VCaP (cell line): ENCODE data around the gene DEPDC1.

Source experiments
- H3K27ac ChIP-seq: fragments of 450-650 bp; 2 replicates; pipeline ENCODE4 v1.5.1; 2017
- CTCF ChIP-seq: fragments of 450-650 bp; conservative IDR thresholded peaks from 2 replicates; pipeline ENCODE4 v1.5.1; 2017; ENCODE audit warnings: mild to moderate bottlenecking, moderate library complexity

The DEPDC1 gene, protein sequence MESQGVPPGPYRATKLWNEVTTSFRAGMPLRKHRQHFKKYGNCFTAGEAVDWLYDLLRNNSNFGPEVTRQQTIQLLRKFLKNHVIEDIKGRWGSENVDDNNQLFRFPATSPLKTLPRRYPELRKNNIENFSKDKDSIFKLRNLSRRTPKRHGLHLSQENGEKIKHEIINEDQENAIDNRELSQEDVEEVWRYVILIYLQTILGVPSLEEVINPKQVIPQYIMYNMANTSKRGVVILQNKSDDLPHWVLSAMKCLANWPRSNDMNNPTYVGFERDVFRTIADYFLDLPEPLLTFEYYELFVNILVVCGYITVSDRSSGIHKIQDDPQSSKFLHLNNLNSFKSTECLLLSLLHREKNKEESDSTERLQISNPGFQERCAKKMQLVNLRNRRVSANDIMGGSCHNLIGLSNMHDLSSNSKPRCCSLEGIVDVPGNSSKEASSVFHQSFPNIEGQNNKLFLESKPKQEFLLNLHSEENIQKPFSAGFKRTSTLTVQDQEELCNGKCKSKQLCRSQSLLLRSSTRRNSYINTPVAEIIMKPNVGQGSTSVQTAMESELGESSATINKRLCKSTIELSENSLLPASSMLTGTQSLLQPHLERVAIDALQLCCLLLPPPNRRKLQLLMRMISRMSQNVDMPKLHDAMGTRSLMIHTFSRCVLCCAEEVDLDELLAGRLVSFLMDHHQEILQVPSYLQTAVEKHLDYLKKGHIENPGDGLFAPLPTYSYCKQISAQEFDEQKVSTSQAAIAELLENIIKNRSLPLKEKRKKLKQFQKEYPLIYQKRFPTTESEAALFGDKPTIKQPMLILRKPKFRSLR

GRCh38 chr1:68496680-68497357 is at the start of gene DEPDC1:
Gene DEPDC1, minus strand, starts transcription at chr1:68497082. Its CDS starts 83 bp downstream, at chr1:68496999.
- no peak; the same call in 1 of the 2 replicates for TF ChIP-seq CTCF
- H3K27ac ChIP-seq = peak within 1 kb of the TSS; percentile 76

GRCh38 chr1:68544651-68545050 is 47.8 kb upstream of the DEPDC1 start:
- TF ChIP-seq CTCF = no peak
- H3K27ac ChIP-seq = no peak overlapping the region

- no peak overlapping the region for H3K27ac ChIP-seq
- no peak for TF ChIP-seq CTCF
Observed at GRCh38 chr1:68542586-68542985, 45.7 kb upstream of the DEPDC1 start.

DNA sequence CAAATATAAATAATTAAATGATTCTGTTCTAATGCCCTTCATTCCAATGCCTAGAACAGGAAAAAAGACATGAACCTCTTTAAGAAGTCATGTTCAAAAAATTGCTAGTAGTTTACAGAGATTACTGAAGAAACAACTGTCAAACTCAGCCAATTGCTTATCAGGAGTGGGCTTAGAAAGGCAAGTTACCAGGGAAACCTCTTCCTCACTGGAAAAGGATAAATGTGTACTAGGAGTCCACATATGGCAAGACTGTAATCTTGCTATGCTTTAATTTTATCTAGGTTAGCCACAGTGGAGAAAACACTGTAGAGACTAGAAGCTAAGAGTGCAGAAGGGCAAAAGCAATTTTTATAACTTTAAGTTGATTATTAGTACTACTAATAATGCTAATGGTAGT is 42.1 kb upstream of the DEPDC1 start:
- H3K27ac ChIP-seq = no peak overlapping the region
- TF ChIP-seq CTCF = no peak

- no peak overlapping the region for H3K27ac ChIP-seq
Observed at GRCh38 chr1:68528243-68528642, 31.4 kb upstream of the DEPDC1 start.

DNA sequence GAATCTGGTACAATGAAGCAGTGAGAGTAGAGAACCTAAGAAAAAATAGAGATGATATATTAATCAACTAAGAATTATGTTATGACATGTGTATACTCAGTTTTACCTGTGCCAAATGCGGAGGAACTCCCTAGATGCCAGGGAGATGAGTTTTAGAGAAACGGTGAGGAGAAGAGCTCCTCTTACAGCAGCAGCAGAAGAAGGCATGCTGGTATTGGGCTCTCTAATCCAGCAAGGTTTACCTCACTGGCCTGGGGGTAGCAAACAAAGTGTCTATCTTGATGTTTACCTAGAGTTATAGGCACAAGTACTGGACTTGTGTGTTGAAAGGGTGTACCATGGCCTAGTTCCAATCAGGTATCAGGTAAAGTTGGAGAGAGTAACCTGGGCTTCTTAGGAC is 28.9 kb upstream of the DEPDC1 start:
- no peak overlapping the region for H3K27ac ChIP-seq
- no peak for TF ChIP-seq CTCF

More at GRCh38 chr1:68528243-68528642, 31.4 kb upstream of the DEPDC1 start:
- no peak for TF ChIP-seq CTCF

DNA sequence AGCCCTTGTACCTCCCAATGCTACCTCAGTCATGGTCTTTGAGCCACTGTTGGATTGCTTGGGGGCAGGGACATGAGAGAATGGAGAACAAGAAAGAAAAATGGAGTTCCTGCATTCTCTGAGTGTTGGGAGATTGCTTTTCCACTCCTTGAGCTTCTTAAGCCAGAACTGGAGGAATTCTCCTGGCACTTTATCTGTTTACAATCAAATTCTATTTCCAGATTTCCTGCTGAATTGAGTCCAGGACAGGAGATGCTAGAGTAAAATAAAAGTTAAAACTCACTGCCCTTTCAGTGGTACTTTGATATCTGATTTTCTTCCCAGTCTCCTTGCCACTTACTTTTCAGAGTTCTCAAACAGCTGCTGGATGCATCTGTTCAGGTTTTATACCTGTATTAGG is 24.4 kb upstream of the DEPDC1 start:
- H3K27ac ChIP-seq = peak overlapping the region; percentile 25; the same call in 1 of the 2 replicates
- TF ChIP-seq CTCF = no peak
